NCI-H187 treated with DMSO at 0.1 percent for 48 hours (cell line): ENCODE results near the gene TBC1D22A.

Experiments used
- DNase-seq: peaks from one replicate; lab custom pipeline; 2025; lab: John Stamatoyannopoulos, UW

Gene TBC1D22A

DNA sequence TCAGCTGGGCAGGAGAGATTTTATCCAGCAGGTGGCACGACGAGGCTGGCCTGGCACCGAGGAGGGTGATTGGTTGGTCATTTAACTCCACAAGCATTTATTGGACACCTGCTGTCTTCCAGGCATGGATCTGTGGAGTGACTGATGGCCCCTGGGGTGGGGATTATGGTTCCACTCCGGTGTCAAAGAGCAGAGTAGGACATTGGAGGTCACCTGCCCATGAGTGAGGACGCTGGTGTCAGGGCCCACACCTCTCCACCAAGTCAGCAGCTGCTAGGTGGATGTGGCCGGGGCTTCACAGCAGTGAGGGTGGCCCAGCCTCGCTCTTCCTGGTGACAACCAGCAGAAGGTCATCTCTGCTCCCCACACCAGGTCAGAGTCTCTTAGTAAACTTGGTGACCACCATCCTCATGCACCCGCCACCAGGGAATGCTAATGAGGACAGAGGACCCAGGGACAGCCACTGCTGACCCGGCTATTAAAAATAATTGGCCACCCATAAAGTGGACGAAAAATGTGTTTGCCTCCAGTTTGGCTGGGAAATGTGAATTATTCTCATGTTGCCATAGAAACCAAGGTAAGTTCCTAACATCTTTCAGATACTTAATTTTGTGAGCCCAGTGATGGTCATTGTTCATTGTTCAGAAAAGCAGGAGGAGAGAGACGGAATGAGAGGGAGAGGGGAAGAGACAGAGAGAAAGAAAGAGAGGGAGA, 428.7 kb downstream of the TBC1D22A start:
- DNase-seq: no peak

DNA sequence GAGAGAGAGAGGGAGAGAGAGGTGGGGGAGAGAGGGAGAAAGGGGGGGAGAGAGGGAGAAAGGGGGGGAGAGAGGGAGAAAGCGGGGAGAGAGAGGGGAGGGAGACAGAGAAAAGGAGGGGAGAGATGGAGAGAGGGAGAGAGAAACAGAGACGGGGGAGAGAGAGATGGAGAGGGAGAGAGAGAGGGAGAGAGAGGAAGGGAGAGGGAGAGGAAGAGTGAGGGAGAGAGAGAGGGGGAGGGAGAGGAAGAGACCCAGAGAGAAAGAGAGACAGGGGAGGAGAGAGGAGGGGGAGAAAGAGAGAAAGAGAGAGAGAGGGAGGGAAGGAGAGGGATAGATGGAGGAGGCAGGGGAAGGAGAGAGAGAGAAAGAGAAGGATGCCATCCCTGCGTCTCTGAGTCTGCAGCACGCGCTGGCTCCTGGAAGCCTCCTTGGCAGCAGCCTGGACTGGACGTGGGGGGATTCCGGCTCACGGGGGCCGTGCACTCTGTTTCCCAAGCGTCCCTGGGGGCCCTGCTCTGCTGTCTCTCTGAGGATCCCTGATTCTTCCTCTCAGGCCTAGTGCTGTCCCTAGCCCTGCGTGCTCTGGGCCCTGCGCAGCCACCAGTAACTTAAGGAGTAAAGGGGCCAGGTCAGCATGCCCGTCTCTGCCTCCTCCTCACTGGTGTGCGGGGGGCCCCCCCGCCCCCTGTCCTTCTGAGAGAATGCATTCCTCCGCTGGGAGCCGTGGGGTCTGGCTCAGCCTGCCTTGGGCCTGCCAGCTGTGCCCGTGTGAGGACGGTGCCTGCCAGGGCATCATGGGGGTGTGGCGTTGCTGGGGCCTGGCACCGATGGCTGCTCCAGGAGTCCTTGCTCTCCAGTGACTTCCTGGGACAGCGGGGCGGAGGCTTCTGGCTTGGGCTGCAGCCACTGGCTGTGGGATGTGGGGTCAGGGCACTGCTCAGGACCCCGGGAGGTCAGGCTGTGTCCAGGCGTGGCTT, 429.5 kb downstream of the TBC1D22A start:
- DNase-seq: no peak

DNA sequence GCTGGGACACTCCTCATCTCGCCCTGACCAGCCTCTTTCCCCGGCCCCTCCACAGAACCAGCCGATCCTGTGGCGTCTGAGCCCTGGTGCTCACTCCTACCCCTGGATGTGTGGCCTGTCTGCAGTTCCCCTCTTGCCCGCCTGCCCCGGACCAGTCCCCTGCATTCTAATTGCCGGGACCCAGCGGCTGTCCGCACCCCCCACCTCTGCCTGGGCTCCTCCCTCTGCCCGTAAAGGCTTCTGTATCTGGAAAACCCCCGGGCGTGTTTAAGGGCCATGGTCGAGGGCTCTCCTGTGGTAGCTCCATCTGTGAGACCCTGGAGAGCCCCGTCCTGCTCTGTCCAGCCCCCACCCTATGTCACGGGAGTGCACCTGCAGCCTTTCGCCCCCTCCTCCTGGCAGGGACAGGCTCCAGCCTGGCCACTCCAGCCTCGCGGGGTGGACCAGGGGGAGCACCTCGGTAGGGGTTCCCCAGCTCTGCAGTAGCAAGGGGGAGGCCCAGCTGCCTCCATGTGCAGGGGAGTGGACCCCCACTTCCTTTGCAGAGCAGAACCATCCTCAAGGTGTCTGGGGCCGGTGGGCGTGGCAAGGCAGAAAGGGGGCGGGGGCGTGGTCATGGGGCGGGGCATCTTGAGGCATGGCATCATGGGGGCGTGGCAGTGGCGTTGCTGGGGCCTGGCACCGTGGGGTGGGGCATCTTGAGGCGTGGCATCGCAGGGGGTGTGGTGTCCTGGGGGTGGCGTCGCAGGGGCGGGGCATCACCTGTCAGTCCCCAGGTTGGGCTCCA, 430.4 kb downstream of the TBC1D22A start:
- DNase-seq: no peak

DNA sequence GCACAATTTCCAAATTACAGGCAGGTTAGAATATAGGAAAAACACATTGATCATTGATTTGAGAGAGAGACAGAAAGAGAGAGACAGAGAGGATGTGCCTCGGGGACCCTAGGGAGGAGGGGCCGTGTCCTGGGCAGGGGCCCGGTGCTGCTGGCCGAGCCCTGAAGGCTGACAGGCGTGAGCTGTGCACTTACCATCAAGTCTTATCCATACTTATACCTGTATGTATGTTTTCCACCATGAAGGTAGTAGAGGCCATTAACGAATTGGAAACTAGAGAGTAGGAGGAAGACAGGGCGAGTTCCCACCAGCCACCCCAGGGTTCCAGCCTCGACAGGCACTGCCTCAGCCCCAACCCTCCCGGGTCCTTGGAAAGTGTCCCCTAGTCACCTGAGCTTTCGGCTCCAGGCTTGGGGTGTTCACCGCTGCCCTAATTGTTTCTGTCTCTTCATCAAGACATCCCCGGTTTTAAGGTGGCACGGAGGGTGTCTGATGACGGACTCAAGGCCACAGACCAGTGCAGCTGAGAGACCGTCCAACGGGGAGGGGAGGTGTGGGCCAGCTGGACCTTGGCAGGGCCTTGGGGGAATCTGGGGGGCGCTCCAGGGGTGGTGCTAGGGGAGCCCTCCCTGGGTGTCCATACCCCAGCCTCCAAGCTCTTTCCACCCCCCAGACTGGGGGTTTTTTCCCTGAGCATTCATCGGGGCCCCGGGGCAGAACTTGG, 431.3 kb downstream of the TBC1D22A start:
- no peak for DNase-seq

DNA sequence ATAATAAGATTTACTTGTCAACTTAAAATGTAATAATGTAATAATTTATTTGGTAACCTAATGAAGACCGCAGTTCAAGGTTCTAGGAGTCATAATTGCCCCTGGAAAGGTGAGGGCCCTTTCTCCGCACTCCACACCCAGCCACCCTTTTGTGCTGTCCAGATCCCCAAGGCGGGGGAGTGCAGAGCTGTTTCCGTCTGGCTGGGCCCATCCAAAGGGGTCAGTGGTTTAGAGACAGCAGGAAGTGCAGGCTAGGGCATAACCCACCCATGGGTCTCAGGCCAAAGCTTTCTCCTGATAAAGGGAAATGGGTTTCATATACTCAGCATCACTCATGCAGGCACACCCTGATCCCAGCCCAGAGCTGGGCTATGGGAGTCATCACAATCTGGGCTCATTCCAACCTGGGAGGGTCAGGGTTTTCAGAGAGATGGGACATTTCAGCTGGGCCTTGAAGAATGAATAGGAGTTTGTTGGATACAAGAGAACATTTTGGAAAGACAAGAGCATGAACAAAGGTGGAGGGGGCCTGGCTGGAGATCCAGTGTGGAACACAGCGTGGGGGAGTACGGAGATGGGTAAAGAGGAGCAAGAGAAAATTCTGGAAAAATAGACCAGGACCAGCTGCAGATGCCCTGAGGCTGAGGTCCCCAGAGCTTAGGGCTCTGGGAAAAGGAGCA, 432.2 kb downstream of the TBC1D22A start:
- no peak for DNase-seq

DNA sequence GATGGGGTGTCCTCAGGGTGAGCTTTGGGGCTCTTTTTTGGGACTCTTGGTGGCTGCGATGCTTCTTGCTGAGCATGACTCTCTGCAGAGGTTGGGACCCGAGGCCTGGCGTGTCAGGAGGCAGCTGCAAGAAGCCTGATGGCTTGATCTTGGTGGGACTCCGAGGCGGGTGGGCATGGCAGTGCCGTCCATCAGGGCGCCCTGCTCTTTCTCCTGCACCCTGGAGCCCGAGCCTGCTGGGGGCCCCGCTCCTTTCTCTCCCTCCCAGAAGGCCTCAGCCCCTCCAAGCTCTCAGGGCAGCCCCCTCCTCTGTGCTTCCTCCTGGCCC, 432.7 kb downstream of the TBC1D22A start:
- DNase-seq: no peak

DNA sequence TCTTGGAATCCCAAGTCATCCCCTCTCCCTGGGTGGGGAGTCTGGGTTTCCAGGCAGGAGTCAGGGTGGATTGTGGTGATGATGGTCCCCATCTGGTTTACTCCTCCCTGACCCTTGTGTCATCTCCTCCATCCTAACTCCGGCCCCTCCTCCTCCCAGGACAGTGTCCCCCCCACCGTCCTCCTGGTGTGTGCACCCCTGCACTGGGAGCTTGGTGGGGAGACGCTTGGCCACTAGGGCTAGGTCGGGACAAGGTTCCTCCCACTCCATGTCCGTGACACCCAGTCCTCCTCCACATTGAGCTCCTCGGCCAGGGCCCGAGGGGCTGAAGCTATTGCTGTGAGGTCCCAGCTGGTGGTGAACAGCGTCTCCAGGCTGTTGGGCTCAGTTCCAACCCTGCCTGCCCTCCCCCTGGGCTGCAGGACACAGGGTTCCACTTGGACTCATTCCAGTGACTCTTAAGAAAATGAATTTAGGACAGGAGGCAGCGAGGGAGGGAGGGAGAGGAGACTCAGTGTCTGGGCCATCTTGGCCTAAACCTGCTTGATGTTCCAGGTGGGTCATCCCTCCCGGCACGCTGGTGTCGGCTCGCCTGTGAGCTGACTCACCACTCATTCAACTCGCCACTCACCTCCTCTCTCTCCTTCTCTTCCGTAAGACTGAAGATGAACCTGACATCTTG, 433.2 kb downstream of the TBC1D22A start:
- no peak for DNase-seq

DNA sequence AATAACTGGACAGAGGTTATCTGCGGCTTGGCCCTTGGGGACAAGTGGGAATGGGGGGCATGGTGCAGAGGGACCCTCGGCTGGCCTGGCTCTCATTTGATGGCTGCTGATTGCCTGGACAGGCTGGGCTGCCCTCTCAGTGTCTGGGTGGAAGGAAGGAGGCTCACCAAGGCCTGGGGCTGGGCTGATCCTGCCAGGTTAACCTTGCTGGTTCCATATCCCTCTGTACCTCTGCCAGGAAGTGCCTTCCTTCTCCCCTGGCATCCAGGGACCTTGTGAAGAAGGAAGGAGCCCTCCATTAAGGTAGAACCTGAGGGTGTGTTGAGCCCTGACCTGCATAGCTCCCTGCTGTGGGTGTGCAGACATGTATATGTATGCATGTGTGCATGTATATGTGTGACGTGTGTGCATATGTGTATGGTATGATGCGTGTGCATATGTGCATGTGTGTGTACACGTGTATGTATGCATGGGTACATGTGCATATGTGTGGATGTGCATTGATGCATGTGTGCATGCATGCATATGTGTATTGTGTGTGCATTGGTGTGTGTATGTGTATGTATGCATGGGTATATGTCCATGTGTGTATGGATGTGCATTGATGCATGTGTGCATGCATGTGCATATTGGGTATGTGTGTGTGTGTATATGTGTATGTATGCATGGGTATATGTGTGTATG, 433.9 kb downstream of the TBC1D22A start:
- DNase-seq: no peak

DNA sequence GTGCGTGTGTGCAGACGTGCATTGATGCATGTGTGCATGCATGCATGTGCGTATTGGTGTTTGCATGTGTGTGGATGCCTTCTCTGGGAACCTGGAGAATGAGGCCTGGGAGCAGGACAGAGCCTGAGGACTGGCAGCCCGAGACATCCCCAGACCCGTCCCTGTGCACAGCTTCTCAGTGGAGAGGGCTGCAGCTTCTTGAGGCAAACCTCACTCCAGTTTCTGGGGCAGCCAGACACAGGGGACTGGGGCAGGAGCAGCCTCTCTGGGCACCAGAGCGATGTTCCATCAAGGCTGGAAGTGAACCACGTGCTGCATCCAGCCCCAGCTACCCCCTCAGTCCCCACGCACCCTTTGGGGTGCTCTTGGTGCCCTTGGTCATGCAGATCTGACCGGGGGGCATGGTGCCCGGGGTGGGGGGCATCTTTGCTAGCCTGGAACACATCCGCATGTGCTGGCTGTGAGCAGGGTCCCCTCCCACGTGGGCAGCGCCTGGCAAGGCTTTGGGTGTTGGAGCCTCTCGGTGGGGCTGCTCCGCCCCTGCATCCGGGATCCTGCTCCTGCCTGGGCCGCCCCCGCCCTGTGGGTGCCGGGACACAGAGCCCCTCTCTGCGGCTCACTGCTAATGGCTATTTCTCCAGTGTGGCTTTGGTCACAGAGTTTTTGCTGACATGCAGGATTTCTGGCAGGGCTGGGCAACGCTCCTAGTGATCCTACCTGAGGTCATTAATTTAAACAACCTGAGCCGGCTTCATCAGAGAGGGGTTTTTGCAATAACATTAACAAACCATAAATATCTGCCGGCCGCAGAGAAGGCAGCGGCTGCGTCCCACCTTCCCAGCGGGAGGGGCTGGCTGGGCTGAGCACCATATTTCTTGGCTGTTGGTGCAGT, 434.7 kb downstream of the TBC1D22A start:
- no peak for DNase-seq

DNA sequence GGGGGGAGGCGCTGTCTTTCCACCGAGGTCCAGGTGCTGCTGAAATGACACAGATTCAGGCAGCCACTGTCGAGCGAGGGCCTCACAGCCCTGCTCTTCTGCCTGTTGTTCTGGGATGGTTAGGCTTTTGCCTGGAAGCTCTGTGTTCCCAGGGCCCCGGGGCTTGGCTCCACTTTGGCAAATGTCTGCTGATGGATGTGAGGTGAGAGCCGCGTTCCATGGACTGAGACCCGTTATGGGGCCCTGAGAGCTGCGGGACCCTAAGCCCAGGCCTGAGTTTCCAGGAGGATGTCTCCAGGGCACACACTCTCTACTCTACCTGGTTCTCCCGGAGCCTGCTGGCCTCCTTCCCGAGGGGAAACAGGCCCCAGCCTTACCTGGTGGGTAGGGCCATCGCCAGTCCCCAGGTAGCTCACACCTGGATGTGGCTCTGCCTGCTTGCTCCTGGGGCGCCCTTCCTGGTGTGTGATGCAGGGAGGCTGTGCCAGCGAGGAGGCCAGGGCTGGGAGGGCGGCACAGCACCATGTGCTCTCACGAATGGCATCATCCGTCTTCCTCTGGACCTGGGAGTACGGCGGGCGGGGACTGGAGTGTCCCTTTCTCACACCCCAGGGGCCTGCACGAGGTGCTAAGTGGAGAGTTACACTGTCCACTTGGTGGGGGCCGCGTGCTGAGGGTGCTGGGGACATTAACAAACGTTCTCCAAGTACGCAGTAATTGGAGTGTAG, 435.5 kb downstream of the TBC1D22A start:
- DNase-seq: no peak

DNA sequence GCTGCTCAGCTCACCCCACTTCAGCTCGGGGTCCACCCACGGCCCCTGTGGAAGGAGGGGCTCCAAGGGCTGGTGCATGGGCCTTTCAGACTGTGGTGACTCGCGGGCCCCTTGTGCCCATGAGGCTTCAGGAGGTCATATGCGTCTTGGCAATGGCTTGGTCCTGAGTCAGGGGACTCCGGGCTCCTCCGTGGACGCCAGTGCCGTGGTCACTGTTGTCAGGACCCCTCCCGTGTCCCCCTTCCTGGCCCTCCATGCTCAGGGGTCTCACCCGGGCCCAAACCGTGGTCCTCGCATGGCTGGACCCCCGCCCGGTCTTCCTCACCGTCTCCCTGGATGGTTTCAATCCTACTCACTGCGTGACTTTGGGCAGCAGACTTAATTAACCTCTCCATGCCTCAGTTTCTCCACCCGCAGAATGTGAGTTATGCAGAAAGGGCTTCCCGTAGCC, 436.4 kb downstream of the TBC1D22A start:
- no peak for DNase-seq

DNA sequence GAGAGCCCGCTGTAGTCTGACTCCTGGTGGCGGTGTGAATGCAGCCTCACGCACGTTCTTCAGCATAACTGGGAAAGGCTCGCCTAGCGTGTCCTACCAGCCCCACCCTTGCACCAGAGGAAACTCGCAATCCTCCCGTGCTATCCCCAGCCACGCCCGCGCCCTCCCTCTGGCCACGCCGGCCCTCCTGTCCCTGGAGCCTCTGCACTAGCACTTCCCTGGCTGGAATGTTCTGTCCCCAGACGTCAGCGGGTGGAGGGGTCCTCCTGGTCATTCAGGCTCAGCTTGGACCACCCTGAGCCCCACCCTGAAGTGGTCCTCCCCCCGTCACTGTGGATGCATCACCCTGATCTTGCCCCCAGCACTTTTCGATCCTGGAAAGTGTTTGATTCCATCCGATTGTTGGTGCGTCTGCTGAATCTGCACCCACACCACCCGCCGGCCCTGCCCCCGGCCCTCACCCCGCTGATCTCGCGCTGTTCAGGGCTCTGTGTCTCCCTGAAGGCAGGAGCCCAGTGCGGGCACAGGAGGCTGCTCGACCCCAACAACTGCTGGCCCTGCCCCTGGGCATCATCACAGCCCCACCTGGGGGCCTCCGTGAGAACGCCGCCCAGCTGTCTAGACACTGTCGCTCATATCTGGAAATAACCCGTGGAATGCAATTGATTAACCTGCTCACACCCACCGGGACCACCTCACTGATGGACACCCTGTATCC, 437.0 kb downstream of the TBC1D22A start:
- no peak for DNase-seq

DNA sequence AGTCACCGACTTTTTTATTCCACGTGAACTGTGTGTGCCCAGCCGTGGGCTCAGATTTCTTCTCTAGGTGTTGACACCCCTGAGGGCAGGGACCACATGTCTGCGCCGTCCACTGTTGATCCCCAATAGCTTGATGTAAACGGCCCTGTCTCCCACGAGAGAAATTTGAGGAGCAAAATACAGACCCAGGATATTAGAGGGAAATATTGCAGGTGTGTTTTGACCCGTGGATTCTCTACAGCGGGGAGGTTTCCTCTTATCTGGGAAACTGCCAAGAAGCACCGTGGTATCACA, 437.5 kb downstream of the TBC1D22A start:
- no peak for DNase-seq

DNA sequence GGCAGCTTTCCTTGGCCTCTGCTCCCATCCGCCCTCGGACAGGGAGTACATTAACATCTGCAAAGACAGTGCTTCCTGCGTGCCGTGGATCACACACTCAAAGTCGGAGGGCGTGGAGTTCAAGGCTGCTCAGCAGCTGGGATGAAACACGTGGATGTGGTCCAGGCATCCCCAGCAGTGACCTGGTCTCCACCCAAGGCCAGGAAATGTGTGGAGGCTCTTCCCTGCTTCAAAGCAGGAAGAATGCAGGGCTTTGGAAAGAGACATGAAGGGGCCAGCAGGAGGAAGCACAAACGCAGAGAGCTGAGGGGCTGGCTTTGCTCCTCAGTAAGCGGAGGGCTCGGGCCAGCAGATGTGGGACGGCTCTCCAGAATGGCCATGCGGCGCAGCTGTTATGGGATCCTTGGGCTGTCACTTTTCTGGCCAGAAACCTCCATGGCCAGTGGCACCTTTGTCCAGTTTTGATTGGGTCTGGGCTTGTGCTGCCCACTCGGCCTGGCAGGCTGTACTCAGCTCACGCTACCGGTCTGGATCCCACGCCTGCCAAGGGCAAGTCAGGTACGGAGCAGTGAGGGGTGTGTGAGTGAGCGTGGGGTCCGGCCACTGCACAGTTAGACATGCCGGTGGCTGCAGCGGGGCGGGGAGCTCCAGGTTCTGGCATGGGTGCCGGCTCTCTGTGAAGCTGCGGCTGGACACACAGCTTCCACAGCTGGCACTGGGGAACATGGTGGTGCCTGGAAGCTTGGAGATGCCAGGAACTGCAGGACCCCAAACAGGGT, 438.0 kb downstream of the TBC1D22A start:
- no peak for DNase-seq

DNA sequence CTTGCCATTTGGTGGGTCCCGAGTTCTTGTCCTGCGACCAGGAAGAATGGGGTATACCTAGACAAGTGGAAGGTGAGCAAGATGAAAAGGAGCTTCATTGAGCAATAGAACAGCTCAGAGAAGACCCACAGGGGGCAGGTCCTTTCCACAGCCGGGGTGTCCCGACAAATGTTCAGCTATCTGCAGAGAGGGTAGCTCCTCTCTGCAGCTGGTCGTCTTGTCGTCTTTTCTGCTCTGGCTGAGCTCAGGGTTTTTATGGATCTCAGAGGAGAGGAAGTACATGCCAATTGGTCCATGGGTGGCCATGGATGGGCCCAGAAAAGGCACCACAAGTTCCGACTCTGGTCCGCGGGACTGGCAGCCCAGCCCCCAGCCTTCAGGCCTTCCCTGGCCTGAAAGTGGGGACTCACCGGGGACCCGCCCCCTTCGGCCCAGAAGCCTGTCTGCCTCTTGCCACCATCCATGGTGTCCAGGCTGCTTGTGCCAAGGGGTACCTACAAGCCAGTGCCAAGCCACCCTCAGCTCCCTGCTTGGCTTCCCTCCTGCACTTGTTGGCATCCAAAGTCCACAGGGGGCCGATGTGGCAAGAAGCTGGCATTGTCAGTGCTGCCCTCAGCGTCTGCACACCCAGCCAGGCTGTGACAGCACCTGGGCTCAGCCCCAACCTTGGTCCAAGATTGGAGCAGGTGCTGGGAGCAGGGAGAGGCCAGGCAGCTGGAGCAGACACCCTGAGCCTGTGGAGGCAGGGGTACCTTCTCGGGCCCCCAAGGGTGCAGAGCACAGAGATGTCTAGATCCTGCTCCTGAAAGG, 438.9 kb downstream of the TBC1D22A start:
- no peak for DNase-seq
